Thyroid gland (tissue), 4 donors: ENCODE measurements around the gene STK24. TPM values are rescaled to one million over a fixed set of nuclear protein-coding genes. Genes with fewer than 3 reads are reported as not detected.
"Not testable (repeated sequence)": the region's sequence is repeated elsewhere in the genome, so short reads cannot be mapped to it uniquely, and the experiment has no call there.

ENCODE experiments used
- DNase-seq, 2 donors: peaks; one replicate each; pipeline ENCODE4 v3.0.0-alpha.2; 2019
- H3K27ac ChIP-seq, 3 donors: fragments of 200-600 bp; sonication (generic); 1 replicate in 2 of 3; 2 replicates in 1 of 3; pipeline ENCODE4 v1.5.1; 2016 to 2019; ENCODE audit warnings: mild to moderate bottlenecking in 1 of 3, moderate library complexity in 1 of 3
- H3K27me3 ChIP-seq: fragments of 200-600 bp; sonication (generic); one replicate; pipeline ENCODE4 v1.5.1; 2019
- H3K36me3 ChIP-seq, 2 donors: fragments of 200-600 bp; sonication (generic); one replicate each; pipeline ENCODE4 v1.5.1; 2016 to 2019
- H3K4me1 ChIP-seq, 2 donors: fragments of 200-600 bp; sonication (generic); one replicate each; pipeline ENCODE4 v1.5.1; 2017 to 2019
- H3K4me3 ChIP-seq, 3 donors: fragments of 200-600 bp; sonication (generic); replicated peaks in 1 of 3; 1 replicate in 2 of 3; 2 replicates in 1 of 3; pipeline ENCODE4 v1.5.1; 2016; ENCODE audit warnings: mild to moderate bottlenecking in 1 of 3
- H3K9me3 ChIP-seq: fragments of 200-600 bp; sonication (generic); one replicate; pipeline ENCODE4 v1.5.1; 2017
- CTCF ChIP-seq, 6 experiments: fragments of 200-600 bp in 3 of 6; fragments of 450-650 bp in 3 of 6; sonication (generic) in 3 of 6; IDR thresholded peaks; one replicate each; pipeline ENCODE4 v1.5.1; 2016 to 2019; ENCODE audit warnings: antibody characterized with exemption in 6 of 6, mild to moderate bottlenecking in 2 of 6, inconsistent platforms in 1 of 6, moderate library complexity in 1 of 6
- POLR2A ChIP-seq, 2 donors: fragments of 450-650 bp; IDR thresholded peaks; one replicate each; pipeline ENCODE4 v1.6.1; 2017; ENCODE audit warnings: antibody characterized with exemption in 2 of 2, mild to moderate bottlenecking in 2 of 2, moderate library complexity in 1 of 2
- WGBS, 2 donors: methylation state at CpG; one replicate each; pipeline ENCODE4 v1.1.5; 2017; 5-methylcytosine and 5-hydroxymethylcytosine counted together
- intact Hi-C: fragments of 100-400 bp; cut with DNase I; formaldehyde crosslinking; loops from one replicate; pipeline ENCODE4 v1.15.1; 2023
- total RNA-seq, 4 donors: library from RNA; depleted of rRNA; stranded (reverse); fragments of >200 nt; gene quantifications; one replicate each; pipeline ENCODE4 v1.2.3, GENCODE V29; 2016

The STK24 gene
- total RNA-seq, 4 donors from 2014 or later = 74.5 to 102 (median 90.7) TPM

DNA sequence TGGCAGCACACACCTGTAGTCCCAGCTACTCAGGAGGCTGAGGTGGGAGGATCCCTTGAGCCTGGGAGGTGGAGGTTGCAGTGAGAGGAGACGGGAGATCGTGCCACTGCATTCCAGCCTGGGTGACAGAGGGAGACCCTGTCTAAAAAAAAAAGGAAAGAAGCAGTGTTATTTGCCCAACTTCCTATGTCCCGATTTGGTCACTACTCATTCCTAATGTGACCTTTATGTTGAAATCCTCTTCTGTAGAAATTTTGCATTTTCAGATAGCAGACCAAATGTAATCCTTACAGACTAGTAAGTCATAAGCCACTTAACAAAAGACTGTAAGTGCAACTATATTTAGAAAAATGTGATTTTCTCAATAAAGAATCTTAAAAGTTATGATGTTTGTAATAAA is 18.2 kb upstream of the STK24 start:
- Histone ChIP-seq H3K36me3 (no peaks in the 10 kb centered on the region), H3K9me3 (no peaks in the 10 kb centered on the region), H3K4me3 (no peak overlapping the region), H3K4me1 (peaks cover 0 to 8% of the 10 kb centered on the region in 2 donors), H3K27me3 (no peaks in the 10 kb centered on the region), H3K27ac (no peak overlapping the region)
- WGBS, 2 donors = 89% methylated on average over 3 of the region's 3 CpGs
- TF ChIP-seq POLR2A (IDR thresholded peaks at IDR 0.05) (no peak), CTCF (IDR thresholded peaks at IDR 0.05) (no peak)
- intact Hi-C loops = no loop called here
- DNase-seq = no peak

DNA sequence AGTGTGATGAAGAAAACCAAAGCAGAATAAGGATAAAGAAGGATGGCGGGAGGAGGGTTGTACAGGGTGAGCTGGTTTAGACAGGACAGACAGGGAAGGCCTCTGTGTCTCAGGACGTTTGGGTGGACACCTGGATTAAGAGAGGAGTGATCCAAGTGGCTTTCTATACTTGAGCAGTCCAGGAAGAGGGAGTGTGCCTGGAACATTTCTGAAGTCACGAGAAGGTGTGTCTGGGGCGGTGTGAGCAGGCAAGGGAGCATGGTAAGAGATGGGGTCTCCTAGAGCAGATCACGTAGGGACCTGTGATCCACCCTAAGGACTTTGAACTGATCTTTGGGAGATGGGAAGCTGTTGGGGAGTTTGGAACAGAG is 15.4 kb upstream of the STK24 start:
- intact Hi-C loops = no loop called here
- no peak for DNase-seq
- TF ChIP-seq POLR2A (IDR thresholded peaks at IDR 0.05) (no peak), CTCF (IDR thresholded peaks at IDR 0.05) (no peak)
- WGBS, 2 donors = 80 to 82% methylated on average over 5 of the region's 5 CpGs
- Histone ChIP-seq H3K36me3 (no peaks in the 10 kb centered on the region), H3K9me3 (no peaks in the 10 kb centered on the region), H3K4me1 (no peaks in the 10 kb centered on the region), H3K27me3 (no peaks in the 10 kb centered on the region), H3K4me3 (no peak overlapping the region), H3K27ac (no peak overlapping the region)

GRCh38 chr13:98591721-98592361 is 14.9 kb upstream of the STK24 start:
- H3K4me1 ChIP-seq = no peaks in the 10 kb centered on the region
- H3K27me3 ChIP-seq = no peaks in the 10 kb centered on the region
- no peaks in the 10 kb centered on the region for H3K36me3 ChIP-seq
- H3K27ac ChIP-seq = no peak overlapping the region
- WGBS, 2 donors = 95 to 96% methylated on average over 2 of the region's 2 CpGs
- no peak overlapping the region for H3K4me3 ChIP-seq
- no peak for DNase-seq
- no peak for TF ChIP-seq CTCF (IDR thresholded peaks at IDR 0.05)
- no peak for TF ChIP-seq POLR2A (IDR thresholded peaks at IDR 0.05)
- no peaks in the 10 kb centered on the region for H3K9me3 ChIP-seq
- intact Hi-C loops = no loop called here

GRCh38 chr13:98590471-98590870 is 13.6 kb upstream of the STK24 start:
- H3K4me3 ChIP-seq, intact Hi-C loops, H3K36me3 ChIP-seq, H3K4me1 ChIP-seq, H3K27ac ChIP-seq, H3K9me3 ChIP-seq, DNase-seq, H3K27me3 ChIP-seq: not testable (repeated sequence)
- WGBS, 2 donors = 94 to 95% methylated on average over 6 of the region's 6 CpGs

DNA sequence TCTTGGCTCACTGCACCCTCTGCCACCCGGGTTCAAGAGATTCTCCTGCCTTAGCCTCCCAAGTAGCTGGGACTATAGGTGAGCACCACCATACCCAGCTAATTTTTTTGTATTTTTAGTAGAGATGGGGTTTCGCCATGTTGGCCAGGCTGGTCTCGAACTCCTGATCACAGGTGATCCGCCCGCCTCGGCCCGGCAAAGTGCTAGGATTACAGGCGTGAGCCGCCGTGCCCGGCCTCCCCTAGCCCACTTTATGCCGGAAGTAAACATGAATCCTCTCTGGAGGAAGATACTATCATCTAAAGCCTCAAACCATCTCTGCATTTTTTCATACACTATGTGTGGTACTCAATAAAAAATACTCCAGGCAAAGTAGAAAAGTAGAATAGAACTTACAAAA is 12.6 kb upstream of the STK24 start:
- DNase-seq = not testable (repeated sequence)

GRCh38 chr13:98586400-98587345 is 9.8 kb upstream of the STK24 start:
- TF ChIP-seq CTCF (IDR thresholded peaks at IDR 0.05) (no peak), POLR2A (IDR thresholded peaks at IDR 0.05) (no peak)
- intact Hi-C loops = loop anchor here (10.0 kb wide), 1 partner anchor 68 kb away; no protein-coding TSS in a partner anchor
- DNase-seq = no peak

More for the DNA sequence above, 12.6 kb upstream of the STK24 start:
- H3K27me3 ChIP-seq, H3K4me3 ChIP-seq, H3K4me1 ChIP-seq, H3K27ac ChIP-seq, H3K36me3 ChIP-seq, H3K9me3 ChIP-seq: not testable (repeated sequence)
- intact Hi-C loops = loop anchor here (10.0 kb wide), 1 partner anchor 65 kb away; no protein-coding TSS in a partner anchor
- 93 to 94% methylated on average over 12 of the region's 12 CpGs for WGBS, 2 donors

More at GRCh38 chr13:98586400-98587345, 9.8 kb upstream of the STK24 start:
- 97% methylated on average over 4 of the region's 4 CpGs for WGBS, 2 donors
- Histone ChIP-seq H3K27ac (no peak overlapping the region), H3K27me3 (no peaks in the 10 kb centered on the region), H3K4me3 (no peak overlapping the region), H3K9me3 (no peaks in the 10 kb centered on the region), H3K36me3 (no peaks in the 10 kb centered on the region), H3K4me1 (peaks cover 20 to 22% of the 10 kb centered on the region in 2 donors)
